Measurements from ENCODE around the gene TRERF1.

The TRERF1 gene

GRCh38 chr6:42301986-42302385 lies 149.7 kb downstream of the TRERF1 start:
- DNase-seq = no peak

GRCh38 chr6:42300701-42301100 lies 151.0 kb downstream of the TRERF1 start:
- DNase-seq = no peak

GRCh38 chr6:42300185-42300584 lies 151.5 kb downstream of the TRERF1 start:
- DNase-seq = no peak

GRCh38 chr6:42297661-42298060 lies 154.1 kb downstream of the TRERF1 start:
- no peak for DNase-seq

GRCh38 chr6:42296614-42297013 lies 155.1 kb downstream of the TRERF1 start:
- no peak for DNase-seq

- no peak for DNase-seq
These were observed 156.0 kb downstream of the TRERF1 start for GRCh38 chr6:42295677-42296076.

- no peak for DNase-seq
These were observed 156.5 kb downstream of the TRERF1 start for GRCh38 chr6:42295181-42295580.

- no peak for DNase-seq
These were observed 157.0 kb downstream of the TRERF1 start for GRCh38 chr6:42294759-42295158.

- no peak for DNase-seq
These were observed 158.2 kb downstream of the TRERF1 start for GRCh38 chr6:42293386-42293977.

- no peak for DNase-seq
These were observed 159.6 kb downstream of the TRERF1 start for GRCh38 chr6:42292004-42292740.

- no peak for DNase-seq
These were observed 164.0 kb downstream of the TRERF1 start for GRCh38 chr6:42287756-42288155.

- DNase-seq = peak in 1 of 2 experiments; percentile 3
These were observed 170.2 kb downstream of the TRERF1 start for GRCh38 chr6:42281570-42281969.

- no peak for DNase-seq
These were observed 170.7 kb downstream of the TRERF1 start for GRCh38 chr6:42280966-42281533.

GRCh38 chr6:42279966-42280629 lies 171.6 kb downstream of the TRERF1 start:
- no peak for DNase-seq

GRCh38 chr6:42279144-42279781 lies 172.5 kb downstream of the TRERF1 start:
- no peak for DNase-seq

GRCh38 chr6:42278131-42278853 lies 173.4 kb downstream of the TRERF1 start:
- DNase-seq = no peak

GRCh38 chr6:42276034-42276890 lies 175.5 kb downstream of the TRERF1 start:
- no peak for DNase-seq

- DNase-seq = no peak
These were observed 176.2 kb downstream of the TRERF1 start for GRCh38 chr6:42275376-42276033.

GRCh38 chr6:42274898-42275297 lies 176.8 kb downstream of the TRERF1 start:
- no peak for DNase-seq

- DNase-seq = no peak
These were observed 179.6 kb downstream of the TRERF1 start for GRCh38 chr6:42271834-42272805.

All from NCI-H2081 (cell line).